NCI-H2029 treated with DMSO at 0.1 percent for 48 hours (cell line): Measurements from ENCODE around the gene TIGD3.

Source experiments
- DNase-seq: peaks from one replicate; lab custom pipeline; 2025; lab: John Stamatoyannopoulos, UW

The TIGD3 gene

DNA sequence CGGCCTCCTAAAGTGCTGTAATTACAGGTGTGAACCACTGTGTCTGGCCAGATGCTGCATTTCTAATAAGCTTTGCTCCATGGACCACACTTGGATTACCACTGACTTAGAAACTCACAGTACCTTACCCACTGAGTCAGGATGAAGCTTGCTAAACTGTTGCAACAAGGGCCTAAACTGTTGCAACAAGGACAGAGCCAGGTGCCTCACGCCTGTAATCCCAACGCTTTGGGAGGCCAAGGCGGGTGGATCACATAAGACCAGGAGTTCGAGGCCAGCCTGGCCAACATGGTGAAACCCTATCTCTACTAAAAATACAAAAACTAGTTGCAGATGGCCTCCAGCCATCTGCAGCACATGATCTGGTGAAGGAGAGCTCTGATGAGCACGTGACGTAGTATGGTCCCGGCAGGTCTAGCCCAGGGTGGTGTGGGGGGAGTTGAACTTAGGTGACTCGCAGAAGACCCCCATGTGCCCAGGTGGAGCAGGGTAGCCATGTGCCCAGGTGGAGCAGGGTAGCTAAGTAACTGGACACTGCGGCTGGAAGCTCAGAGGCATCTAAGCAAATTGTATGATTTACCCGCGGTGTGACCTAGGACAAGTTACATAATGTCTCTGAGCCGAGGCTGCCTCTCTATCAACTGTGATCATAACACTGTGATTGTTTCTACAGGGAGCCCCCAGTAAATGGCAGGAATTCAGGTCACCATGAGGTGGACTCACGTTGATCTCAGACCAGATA lies 19.5 kb downstream of the TIGD3 start:
- DNase-seq, result no peak

DNA sequence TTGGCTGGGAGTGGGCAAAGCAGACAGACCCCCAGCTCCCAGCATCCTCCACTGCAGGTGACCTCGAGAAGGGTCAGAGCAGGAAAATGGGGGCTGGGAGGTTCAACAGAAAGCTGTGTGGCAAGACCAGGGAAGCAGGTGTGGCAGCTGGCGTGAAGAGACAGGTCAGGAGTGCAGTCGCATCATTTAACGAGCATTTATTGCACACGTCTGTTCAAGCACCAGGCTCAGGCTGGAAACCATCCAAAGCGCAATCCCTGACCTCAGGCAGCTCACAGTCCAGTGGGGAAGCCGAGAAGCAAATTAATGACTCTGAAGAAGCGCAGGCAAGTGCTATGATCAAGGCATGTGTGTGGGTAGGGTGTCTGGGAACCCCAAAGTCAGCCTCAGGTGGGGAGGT lies 20.5 kb downstream of the TIGD3 start:
- DNase-seq, result no peak

DNA sequence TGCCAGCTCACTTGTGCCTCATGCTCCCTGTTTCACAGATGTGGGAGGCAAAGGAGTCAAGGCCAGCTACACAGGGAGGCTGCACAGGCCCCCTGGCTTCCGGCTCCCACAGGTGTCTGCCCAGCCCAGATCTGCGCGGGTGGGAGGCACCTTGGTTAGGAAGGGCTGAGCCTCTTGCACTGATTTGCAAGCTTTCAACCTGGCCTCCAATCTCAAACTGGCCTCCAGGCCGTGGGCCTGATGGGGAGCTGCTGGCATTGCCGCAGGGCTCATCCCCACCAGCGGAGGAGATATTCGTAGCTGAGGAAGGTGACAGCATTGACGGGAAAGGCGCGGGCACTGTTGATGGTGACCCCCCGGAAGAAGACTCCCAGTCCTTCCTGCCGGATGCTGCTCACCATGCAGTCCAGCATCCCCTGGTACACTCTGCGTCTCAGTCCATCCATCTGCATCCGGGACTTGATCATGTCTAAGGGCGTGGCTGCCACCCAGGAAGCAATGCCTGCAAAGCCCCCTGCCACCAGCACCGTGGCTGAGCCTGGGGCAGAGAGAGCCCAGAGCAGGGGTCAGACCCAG lies 21.7 kb downstream of the TIGD3 start:
- DNase-seq, result no peak

DNA sequence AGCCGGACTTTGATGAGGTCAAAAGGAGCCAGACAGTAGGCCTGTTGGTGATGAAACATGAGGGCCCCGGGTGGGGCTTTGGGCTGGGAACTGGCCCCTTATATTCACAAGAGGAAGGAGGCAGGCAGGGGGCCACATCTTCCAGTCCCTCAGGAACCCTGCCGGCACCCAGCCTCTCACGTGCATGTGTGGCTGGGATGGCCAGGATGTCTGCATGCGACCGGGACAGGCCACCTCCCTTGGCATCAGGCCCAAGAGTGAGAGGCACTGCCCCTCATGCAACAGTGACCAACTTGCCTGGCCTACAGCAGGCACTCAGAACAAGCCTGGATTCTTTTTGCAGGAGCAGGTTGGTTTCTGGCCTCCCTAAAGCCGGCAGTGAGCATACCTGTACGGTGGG lies 22.5 kb downstream of the TIGD3 start:
- DNase-seq, result no peak

DNA sequence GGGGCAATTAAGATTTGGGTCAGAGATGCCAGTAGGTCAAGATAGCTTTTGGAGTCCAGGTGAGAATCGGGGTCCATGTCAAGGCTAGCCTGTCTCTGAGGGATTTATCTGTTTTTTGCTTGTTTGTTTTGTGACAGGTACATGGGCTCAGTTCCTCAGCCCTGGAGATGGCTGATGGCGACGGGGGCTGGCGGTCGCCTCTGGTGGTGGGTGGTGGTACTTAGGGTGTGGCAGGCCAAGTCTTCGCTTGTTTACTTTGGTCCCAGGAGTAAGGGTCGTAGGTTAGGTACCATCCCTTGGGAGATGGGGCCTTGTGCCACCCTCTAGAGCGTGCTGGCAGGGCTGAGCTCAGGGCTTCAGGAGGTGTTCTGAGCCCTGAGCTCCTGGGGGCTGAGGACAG lies 23.2 kb downstream of the TIGD3 start:
- no peak for DNase-seq

DNA sequence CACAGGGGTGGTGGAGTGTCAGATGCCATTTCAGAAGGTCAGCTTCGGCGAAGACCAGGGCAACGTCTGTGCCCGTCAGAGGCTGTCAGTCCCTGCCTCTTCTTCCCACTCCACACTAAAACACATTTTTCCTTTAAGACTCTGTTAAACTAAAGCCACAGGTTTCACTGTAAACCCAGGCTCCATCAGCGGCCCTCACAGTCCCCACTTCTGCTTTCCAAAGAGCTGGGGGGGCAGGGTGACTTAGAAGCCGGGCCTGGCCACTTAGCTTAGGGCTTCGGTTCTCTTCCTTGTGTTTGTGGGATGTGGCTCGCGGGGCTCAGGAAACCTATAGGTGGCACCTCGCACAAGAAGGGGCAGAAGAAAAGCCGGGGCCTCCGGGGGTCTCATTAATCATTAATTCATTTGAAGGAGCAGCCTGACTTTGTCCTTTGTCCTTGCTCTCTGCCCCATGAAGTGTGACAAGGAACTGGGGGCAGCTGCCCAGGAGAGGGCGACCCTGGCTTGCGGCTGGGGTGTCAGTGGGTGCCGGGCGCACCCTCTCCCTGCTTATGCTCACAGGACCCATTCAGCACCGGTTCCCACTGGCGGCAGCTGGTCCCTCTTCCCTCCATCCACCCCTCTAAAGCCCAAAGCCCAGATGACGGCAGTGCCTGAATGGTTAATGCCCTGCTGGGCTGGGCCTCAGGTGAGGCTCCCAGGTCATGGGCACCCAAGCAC lies 23.8 kb downstream of the TIGD3 start:
- no peak for DNase-seq

DNA sequence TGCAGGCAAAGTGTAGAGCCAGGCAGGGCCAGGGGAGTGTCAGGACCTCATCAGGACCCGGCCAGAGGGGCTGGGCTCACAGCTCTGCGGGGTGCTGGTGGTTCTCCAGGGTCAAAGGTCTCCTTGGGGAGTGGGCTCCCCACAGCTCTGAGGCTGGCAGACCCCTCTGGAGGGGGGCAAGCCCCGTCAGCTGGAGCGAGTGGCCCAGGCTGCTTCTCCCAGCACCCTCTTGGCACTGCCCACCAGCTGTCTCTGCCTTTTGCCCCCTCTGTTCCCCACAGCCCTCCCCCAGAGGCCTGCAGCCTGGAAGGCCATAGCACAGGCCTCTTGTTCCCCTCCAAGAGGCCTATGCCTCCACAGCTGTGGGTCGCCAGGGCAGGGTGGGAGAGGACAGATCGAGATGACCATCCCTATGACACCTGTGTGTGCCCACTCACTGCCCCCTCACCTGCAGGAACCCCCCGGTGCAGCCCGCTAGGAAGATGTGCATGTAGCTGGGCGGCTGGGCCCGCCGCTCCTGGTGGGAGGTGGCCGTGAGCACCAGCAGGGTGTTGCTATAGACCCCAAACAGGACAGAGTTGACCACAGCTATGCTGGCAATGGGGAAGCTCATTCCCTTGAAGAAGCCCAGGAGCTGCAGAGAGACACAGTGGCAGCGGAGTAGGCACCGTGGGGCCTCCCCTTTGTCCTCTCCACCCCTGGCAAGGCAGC lies 24.5 kb downstream of the TIGD3 start:
- DNase-seq, result no peak

DNA sequence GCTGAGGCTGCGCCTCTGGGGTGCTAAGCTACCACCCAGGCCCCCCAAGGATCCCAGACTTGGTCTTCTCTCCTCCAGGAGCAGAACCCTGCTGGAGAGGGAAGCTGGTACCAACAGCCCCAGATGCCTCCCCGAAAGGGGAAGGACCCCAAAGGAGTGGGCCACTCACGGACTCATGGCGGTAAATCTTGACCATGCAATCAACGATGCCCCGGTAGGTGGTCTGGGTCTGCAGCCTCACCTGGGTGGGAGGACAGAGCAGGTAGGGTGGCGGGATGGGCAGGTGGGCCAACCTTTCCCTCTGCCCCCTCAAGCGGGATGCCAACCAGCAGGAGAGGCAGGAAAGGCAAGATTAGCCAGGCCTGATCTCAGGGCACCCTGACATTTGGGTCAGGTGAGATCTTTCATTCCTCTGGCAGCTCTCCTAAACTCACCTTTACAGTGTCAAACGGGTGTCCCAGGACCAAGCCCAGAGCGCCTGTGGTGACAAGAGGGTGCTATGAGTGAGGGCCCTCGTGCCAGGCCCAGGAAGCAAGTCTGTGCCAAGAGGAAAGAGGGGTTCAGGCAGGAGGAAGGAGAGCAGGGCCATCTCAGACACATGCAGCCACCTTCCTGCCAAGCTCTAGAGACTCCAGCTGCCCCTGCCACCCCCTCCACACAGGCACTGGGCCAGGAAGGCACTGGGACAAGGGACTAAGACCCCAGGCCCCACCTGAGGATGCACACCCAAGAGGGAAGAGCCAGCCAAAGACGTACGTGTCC lies 25.3 kb downstream of the TIGD3 start:
- no peak for DNase-seq

DNA sequence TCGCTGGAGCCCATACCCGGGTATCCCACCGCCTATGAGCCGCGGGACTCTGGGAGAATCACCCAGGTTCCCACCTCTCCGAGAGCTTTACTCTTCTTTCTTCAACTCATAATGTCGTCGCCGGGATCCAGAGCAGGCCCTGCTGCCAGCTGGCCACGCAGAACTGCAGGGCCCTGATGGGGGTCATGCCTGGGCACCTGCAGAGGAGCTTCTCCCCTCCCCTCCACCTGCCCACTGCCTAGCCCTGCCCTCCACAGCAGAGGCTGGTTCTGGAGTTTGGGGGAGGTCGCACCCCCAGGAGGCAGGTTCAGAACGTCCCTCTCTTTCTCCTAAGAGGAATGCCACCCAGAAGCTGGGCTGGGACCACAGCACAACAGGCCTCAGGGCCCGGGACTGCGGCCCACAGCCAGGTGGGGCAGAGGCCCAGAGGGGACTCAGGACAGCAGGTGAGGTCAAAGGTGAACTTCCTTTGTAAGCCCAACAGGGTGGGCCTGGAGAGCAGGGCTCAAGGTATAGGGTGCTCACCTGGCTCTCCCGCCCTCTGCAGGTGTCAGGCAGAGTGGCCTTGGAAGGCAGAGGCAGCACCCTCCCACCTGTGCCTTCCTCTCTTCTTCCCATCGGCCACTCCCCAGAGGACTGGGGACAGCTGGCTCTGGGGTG lies 26.0 kb downstream of the TIGD3 start:
- DNase-seq, result no peak

DNA sequence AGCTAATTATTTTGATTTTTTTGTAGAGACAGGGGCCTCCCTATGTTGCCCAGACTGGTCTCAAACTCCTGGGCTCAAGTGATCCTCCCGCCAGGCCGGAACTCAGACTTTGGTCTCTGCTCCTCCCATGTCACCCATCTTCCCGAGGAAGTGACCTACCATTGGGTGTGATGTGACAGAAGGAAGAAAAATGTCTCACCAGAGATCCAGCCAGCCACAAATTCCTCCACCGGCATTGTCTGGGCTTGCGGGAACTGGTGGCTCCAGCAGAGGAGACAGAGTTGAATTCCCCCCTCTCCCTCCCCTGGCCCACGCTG lies 27.1 kb downstream of the TIGD3 start:
- DNase-seq, result no peak

DNA sequence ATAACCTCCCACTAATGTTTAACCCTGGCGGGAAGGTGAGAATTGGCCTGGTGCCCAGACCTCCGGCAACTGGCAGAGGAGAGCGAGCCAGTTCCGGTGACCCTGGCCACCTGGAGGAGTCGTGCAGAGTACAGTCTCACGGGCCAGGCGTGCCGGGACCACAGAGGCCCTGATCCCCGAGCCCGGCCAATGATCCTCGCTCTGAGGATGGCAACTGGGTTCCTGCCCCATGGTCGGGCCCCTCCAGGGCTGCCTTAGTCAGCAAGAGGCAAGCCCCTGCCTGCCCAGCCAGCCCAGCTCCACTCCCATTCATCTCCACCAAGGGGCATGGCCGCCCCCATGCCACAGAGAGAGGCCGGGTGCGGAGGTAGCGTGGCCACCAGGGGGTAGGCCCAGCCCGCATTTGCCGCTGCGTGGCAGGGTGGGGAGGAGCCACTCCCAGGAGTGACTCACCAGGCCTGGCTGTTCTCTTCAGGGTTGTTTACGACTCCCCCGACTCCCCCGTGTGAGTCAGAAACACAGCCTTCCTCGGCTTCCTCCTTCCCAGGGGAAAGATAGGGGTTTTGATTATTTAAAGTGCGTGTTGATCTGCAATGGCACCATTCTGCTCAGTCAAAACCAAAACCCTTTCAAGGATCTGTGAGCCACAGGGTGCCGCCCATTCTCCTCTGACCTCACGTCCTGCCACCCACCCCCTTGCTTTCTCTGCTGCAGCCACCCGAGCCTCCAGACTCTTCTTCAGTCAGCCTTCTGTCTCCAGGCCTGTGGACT lies 27.7 kb downstream of the TIGD3 start, which contains the start of gene SLC25A45:
Gene SLC25A45 (minus strand): TSS at position 614 of the 771 bp plus-strand sequence. CDS start 695 bp downstream, outside the sequence.
- peak; percentile 95 for DNase-seq

DNA sequence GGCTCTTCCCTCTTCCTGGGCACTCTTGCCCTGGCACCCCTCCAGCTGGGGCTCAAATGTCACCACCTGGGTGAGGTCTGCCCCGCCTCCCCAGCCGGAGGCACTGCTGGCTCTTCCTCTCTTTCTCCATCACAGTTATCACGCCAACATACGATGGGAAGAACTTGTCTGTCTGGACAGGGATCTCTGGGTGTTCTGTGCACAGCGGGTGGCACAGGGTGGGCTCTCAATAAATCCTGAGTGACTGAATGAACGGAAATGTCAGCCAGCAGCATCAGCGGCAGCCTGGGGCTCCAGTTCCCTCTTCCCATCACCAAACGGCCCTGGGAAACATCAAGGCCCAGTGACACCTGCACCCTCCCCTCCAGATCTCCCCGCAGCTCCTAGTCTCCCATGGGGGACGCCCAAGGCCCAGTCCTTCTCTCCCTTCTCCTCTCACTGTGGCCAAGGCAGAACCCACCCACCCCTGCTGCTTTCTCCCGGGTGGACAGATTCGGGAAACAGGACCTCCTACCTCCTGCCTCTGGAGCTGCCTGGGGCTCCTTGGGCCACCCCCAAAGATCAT lies 28.3 kb downstream of the TIGD3 start:
- DNase-seq, result no peak

DNA sequence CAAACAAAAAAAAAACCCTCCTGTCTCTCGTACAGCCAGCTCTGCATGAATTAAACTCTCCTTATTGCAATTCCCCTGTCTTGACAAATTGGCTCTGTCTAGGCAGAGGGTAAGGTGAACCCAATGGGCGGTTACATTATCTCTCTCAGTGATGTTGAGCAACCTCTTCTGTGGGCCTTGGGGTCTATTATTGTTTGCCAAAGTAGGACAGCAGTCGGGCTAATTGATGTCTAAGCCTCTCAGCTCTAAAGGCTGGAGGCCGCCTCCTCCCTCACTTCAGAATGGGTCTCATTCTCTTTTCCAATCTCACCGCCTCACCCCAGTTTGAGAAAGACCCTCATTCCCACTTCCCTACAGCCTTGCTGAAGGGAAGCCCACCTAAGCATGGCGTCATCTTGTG lies 29.2 kb downstream of the TIGD3 start:
- no peak for DNase-seq

DNA sequence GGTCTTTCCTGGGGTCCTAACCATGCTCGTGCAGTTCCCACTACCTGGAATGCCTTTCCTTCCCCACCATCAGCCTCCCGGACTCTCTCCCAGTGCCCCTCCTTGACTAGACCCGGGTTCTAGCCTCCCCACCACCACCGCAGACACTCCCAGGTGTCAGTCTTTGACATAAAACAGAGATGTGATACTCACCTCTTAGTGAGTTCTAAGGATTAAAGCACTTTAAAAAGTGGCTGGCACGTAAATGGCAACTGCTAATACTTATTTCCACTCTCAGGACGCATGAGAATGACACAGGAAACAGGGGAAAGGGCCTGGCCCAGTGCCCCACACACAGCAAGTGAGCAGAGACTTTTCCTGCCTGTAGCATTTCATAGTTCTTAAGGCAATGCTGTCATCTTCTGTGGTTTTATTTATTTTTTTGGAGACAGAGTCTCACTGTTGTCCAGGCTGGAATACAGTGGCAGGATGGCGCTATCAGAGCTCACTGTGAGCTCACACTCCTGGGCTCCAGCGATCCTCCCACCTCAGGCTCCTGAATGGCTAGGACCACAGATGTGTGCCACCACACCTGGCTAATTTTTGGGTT lies 29.8 kb downstream of the TIGD3 start:
- DNase-seq, result no peak

DNA sequence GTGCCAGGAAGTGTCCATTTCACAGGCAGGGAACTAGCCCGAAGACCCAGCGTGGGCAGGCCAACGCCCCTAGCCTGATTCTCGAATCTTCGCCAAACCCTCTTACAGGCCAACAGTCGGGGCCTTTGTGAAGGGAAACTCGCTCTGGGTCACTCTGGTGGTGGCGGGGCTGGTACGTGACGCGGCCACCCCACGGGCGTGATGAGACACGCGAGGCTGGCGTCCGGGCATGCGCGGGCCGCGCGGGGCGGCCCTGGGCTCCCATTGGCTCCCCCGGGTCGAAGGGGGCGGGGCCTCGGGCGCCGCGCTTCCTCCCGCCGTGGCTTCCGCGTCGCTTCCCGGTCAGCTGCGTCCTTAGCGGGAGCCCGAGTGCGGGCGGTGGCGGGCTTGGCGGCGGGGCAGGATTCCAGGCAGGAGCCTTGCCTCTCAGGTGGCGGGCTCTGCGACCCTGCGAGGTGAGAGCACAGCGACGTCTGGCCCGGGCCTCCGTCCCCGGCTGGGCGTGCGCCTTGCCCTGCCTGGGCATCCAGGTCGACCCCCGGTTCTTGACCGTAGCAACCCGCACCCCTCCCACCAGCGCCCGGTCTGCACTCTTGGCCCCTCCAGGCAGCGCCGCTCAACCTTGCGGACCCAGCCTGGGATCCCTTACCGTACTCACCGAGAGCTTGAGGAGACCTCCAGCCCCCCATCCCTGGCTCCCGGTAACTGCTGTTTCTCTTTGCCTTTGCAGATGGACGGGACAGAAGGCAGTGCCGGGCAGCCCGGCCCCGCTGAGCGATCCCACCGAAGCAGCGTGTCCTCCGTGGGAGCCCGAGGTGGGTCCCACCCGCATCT lies 32.0 kb downstream of the TIGD3 start, which contains the start of gene FRMD8:
Gene FRMD8 (plus strand): TSS at position 331 of the 834 bp plus-strand sequence. CDS start 400 bp downstream, at position 731.
- peak; percentile 43 for DNase-seq

DNA sequence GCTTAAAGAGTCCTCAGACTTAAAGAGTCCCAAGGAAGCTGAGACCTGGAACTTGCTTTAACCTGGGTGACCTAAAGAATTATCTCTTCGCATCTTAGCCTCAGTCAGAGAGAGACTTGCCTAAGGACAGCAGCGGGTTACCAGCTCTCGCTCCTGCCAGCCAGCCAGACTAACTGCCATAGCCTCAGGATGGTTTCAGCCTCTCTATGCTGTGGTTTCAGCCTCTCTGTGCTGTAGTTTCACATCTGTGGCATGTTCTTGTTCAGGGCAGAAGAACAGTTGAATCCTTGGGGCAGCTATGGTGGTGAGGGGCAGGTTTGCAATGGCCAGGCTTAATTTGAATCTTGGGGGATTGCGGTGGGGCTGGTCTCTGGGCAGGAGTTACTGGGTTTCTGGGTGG lies 34.2 kb downstream of the TIGD3 start:
- DNase-seq, result no peak

DNA sequence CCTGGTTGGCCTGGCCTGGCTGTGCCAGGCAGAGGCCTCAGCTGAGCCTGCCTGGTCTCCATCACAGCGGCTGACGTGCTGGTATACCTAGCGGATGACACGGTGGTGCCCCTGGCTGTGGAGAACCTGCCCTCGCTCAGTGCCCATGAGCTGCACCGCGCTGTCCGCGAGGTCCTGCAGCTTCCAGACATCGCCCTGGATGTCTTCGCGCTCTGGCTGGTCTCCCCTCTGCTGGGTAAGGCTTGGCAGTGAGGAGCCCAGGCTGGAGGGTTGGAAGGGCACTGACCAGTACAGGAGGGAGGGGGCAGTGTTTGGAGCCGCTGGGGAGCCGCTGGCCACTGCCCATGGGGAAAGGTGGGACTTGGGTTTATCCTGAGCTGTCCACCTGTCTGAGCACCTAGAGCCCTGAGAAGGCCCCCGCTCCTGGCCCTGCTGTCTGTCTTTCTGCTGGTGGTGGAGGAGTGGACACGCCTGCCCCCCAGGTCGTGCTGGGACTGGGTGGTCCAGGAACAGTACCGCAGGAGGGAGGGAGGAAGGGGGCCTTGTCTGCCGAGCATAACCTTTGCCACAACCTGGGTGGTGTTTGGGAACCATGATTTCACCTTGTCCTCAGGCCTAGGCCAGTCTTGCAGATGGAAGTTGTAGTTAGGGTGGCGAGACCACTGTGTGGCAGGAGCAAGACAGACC lies 34.9 kb downstream of the TIGD3 start:
- no peak for DNase-seq
